ENCODE results near the gene ACBD3. TPM values are rescaled to one million over a fixed set of nuclear protein-coding genes. Genes with fewer than 3 reads are reported as not detected.
A peak's percentile ranks its signal among the peaks of the same experiment; 100 is the strongest.

ACBD3 gene
- total RNA-seq, 2 donors from 2014 or later, result 27.0 to 34.3 TPM

- Histone ChIP-seq H3K9me3 (no peaks in the 10 kb centered on the region), H3K4me3 (no peak overlapping the region), H3K4me1 (peaks cover 56% of the 10 kb centered on the region), H3K27me3 (no peaks in the 10 kb centered on the region), H3K36me3 (replicated peaks in 1 of 2; ENCODE audit: insufficient read depth in 1 of 2, low read depth in 2 of 2) (no peaks in the 10 kb centered on the region), H3K27ac (peak overlapping the region in 1 of 4 donors; percentile 45)
- intact Hi-C loops (cut with DNase I), result no loop called here
- no peak for TF ChIP-seq POLR2A (IDR thresholded peaks at IDR 0.05)
- TF ChIP-seq, protein P1, sequence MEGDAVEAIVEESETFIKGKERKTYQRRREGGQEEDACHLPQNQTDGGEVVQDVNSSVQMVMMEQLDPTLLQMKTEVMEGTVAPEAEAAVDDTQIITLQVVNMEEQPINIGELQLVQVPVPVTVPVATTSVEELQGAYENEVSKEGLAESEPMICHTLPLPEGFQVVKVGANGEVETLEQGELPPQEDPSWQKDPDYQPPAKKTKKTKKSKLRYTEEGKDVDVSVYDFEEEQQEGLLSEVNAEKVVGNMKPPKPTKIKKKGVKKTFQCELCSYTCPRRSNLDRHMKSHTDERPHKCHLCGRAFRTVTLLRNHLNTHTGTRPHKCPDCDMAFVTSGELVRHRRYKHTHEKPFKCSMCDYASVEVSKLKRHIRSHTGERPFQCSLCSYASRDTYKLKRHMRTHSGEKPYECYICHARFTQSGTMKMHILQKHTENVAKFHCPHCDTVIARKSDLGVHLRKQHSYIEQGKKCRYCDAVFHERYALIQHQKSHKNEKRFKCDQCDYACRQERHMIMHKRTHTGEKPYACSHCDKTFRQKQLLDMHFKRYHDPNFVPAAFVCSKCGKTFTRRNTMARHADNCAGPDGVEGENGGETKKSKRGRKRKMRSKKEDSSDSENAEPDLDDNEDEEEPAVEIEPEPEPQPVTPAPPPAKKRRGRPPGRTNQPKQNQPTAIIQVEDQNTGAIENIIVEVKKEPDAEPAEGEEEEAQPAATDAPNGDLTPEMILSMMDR (IDR thresholded peaks at IDR 0.05), result peak; percentile 88 to 99 (median 97)
- 0 to 1% methylated on average over 7 to 12 of the region's 12 CpGs for WGBS, 2 donors
- DNase-seq (peak; percentile 90 to 94 (median 92)), ATAC-seq (peak; percentile 25)
Measured at GRCh38 chr1:226125097-226125630, 61.4 kb downstream of the ACBD3 start.

DNA sequence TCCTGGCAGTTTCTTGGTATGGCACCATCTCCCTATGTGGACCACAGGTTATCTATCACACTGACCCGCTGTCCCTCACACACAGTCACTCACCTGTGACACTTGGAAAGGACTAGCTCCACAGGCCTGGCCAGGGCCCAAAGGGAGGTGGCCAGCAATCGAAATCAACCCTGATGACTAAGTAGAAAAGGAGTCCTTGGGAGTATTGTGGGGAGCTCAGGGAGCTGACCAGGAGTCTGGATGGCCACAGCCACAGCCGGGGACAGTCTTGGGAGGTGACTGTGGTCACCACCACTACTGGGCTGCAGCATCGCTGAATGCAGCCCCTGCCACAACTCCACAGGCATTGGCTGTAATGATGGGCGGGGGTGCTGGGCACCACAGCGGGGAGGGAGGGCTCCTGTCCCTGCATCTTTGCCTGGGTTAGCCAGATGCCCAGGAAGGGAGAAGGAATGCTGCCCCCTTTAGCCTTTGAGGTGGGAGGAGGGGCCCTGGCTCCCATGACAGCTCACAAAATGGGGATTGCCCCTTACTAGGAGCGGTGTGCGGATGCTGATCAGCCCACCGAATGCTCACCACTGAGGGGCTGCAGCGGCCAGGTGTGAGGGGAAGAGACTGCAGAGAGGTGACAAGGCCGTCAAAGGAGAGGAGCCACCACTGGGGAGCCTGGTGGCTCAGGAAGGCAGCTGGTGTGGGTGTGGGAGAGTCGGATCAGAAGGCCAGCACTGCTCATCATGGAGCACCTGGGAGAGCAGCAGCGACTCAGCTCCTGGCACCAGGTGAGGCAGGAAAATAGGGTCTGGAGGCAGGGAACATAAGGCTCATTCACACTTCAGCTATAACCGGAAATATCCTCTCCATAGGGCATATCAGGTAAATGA is 62.7 kb downstream of the ACBD3 start:
- TF ChIP-seq, protein P1 (IDR thresholded peaks at IDR 0.05), result no peak
- no peak for TF ChIP-seq POLR2A (IDR thresholded peaks at IDR 0.05)
- 81% methylated on average over 13 to 14 of the region's 14 CpGs for WGBS, 2 donors
- Histone ChIP-seq H3K4me3 (no peak overlapping the region), H3K36me3 (replicated peaks in 1 of 2; ENCODE audit: insufficient read depth in 1 of 2, low read depth in 2 of 2) (no peaks in the 10 kb centered on the region), H3K27me3 (no peaks in the 10 kb centered on the region), H3K4me1 (peaks cover 56% of the 10 kb centered on the region), H3K9me3 (no peaks in the 10 kb centered on the region), H3K27ac (peak overlapping the region in 3 of 4 donors; percentile 87 to 93 (median 90))
- ATAC-seq, result no peak
- peak in 3 of 4 donors; percentile 10 to 78 (median 33) for DNase-seq
- intact Hi-C loops (cut with DNase I), result loop anchor here (5.0 kb wide), 1 partner anchor 73 kb away; no protein-coding TSS in a partner anchor

DNA sequence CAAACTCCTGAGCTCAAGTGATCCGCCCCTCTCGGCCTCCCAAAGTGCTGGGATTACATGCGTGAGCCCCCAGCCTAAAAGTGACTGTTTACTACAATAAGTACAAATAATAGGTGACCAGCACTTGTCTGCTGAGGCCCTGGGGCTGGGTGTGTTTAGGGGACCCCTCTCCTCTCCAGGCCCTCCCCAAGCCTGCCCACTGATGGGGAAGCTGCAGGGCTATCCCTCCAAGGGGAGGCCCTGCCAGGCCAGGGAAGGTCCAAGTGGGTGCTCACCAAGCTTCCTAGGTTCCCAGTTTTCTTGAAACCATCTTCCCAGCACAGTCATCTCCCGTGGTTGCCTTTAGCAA is 63.4 kb downstream of the ACBD3 start:
- no peak for ATAC-seq
- intact Hi-C loops (cut with DNase I), result loop anchor here (5.0 kb wide), 1 partner anchor 74 kb away; no protein-coding TSS in a partner anchor
- Histone ChIP-seq H3K27ac (peak overlapping the region; percentile 82 to 93 (median 88)), H3K4me3 (no peak overlapping the region), H3K4me1 (peaks cover 50% of the 10 kb centered on the region), H3K27me3 (no peaks in the 10 kb centered on the region), H3K9me3 (no peaks in the 10 kb centered on the region), H3K36me3 (replicated peaks in 1 of 2; ENCODE audit: insufficient read depth in 1 of 2, low read depth in 2 of 2) (no peaks in the 10 kb centered on the region)
- DNase-seq, result no peak
- 76 to 93% methylated on average over 4 of the region's 4 CpGs for WGBS, 2 donors
- TF ChIP-seq POLR2A (IDR thresholded peaks at IDR 0.05), result no peak
- TF ChIP-seq, protein P1 (IDR thresholded peaks at IDR 0.05), result no peak

DNA sequence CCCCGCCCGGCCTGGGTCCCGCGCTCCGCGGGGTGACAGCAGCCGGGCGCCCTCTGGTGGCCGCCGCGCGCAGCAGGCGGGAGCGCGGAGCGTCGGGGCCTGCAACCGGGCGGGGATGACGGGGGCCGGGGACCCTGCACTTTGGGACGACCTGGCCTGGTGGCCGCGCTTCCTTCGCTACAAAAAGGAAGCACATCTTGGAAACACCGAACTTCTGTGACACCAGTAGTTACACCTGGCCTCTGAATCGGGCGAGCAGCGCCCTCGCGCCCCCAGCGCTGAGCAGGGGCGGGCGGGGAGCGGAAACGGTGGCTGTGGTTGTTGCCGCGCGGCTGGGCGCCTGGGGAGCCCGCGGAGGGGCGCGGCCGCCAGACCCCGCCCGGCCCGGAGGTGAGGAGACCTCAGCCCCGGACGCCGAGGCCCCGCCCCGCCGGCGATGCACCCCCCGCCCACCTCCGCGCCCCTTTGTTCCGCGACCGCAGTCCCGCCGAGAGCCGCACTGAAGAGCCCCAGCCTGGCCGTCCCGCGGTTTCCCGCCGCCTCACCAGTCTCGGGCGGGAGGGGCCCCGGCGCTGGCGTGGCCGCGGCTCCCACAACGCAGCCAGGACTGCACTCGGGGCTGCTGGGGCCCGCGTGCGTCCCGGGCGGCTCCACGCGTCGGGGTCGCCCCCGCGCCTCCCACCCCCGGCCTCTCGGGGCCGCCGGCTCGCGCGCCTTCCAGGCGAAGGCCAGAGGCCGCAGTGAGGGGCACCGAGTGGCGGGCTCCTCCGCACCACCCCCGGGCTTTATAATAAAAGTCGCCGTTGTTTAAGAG is 64.7 kb downstream of the ACBD3 start:
- Histone ChIP-seq H3K27me3 (no peaks in the 10 kb centered on the region), H3K9me3 (no peaks in the 10 kb centered on the region), H3K4me3 (peak overlapping the region; percentile 49 to 60), H3K4me1 (peaks cover 37% of the 10 kb centered on the region), H3K27ac (peak overlapping the region; percentile 82 to 93 (median 88)), H3K36me3 (replicated peaks in 1 of 2; ENCODE audit: insufficient read depth in 1 of 2, low read depth in 2 of 2) (no peaks in the 10 kb centered on the region)
- DNase-seq, result peak; percentile 56 to 74 (median 68)
- WGBS, 2 donors, result 1% methylated on average over 93 of the region's 104 CpGs; no CpG with 5 or more reads in 1 of the 2 donors
- peak; percentile 21 to 24 (median 23) for TF ChIP-seq POLR2A (IDR thresholded peaks at IDR 0.05)
- TF ChIP-seq, protein P1 (IDR thresholded peaks at IDR 0.05), result peak; percentile 61 to 98 (median 94)
- intact Hi-C loops (cut with DNase I), result loop anchor here (5.0 kb wide), 1 partner anchor 76 kb away; no protein-coding TSS in a partner anchor
- ATAC-seq, result peak; percentile 81

All from body of pancreas (tissue), 4 donors.